ENCODE data around the gene MB21D2.

Gene MB21D2

DNA sequence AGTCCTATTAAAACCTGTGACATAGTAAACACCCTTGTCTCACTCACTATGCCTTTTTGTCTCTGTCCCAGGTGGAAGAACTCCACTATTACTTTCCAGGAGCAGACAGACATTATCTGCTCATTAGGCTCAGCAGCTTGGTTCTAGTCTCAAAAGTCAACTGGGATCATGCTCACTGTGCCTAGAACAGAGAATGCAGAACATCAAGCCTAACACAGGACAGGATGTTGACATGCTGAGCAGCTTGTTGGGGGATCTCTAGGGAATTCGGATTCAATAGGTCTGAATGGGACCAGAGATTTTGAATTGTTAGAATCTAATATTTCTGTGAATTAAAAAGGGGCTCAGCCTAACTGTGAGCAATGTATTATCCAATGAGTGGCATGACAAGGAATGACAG lies 6.4 kb downstream of the MB21D2 start:
- no peak for DNase-seq (ENCODE audit: low read depth)
- in situ Hi-C loops (cut with HindIII; ENCODE audit: low sequenced_read_pairs): no loop called here
- H3K4me3 ChIP-seq (ENCODE audit: low read depth, low read length): no peak overlapping the region
- TF ChIP-seq, protein P1, sequence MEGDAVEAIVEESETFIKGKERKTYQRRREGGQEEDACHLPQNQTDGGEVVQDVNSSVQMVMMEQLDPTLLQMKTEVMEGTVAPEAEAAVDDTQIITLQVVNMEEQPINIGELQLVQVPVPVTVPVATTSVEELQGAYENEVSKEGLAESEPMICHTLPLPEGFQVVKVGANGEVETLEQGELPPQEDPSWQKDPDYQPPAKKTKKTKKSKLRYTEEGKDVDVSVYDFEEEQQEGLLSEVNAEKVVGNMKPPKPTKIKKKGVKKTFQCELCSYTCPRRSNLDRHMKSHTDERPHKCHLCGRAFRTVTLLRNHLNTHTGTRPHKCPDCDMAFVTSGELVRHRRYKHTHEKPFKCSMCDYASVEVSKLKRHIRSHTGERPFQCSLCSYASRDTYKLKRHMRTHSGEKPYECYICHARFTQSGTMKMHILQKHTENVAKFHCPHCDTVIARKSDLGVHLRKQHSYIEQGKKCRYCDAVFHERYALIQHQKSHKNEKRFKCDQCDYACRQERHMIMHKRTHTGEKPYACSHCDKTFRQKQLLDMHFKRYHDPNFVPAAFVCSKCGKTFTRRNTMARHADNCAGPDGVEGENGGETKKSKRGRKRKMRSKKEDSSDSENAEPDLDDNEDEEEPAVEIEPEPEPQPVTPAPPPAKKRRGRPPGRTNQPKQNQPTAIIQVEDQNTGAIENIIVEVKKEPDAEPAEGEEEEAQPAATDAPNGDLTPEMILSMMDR (IDR thresholded peaks at IDR 0.05; ENCODE audit: low read depth, low read length, missing control alignments): no peak

- in situ Hi-C loops (cut with HindIII; ENCODE audit: low sequenced_read_pairs): no loop called here
Measured at GRCh38 chr3:192907784-192908183, 9.9 kb downstream of the MB21D2 start.

DNA sequence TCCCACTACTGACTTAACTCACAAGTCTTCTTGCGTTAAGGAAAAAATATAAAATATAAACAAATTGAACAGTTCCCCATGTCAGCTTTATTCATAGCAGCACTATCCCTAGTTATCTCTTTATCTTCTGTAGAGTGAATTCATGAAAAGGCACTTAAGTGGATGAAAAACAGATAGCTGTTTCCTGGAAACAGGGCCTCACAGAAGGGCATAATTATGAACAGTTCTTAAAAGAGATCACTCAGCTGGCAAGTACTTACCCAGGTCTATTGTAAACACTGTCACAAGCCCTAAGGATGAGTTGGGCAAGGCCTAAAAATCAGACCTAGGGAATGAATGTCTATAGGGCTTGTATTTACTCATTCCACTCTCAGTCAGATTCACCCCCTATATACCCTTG lies 10.7 kb downstream of the MB21D2 start:
- no peak for DNase-seq (ENCODE audit: low read depth)
- TF ChIP-seq, protein P1 (IDR thresholded peaks at IDR 0.05; ENCODE audit: low read depth, low read length, missing control alignments): no peak
- in situ Hi-C loops (cut with HindIII; ENCODE audit: low sequenced_read_pairs): no loop called here

More at GRCh38 chr3:192907784-192908183, 9.9 kb downstream of the MB21D2 start:
- no peak overlapping the region for H3K4me3 ChIP-seq (ENCODE audit: low read depth, low read length)
- TF ChIP-seq, protein P1 (IDR thresholded peaks at IDR 0.05; ENCODE audit: low read depth, low read length, missing control alignments): no peak
- DNase-seq (ENCODE audit: low read depth): no peak

DNA sequence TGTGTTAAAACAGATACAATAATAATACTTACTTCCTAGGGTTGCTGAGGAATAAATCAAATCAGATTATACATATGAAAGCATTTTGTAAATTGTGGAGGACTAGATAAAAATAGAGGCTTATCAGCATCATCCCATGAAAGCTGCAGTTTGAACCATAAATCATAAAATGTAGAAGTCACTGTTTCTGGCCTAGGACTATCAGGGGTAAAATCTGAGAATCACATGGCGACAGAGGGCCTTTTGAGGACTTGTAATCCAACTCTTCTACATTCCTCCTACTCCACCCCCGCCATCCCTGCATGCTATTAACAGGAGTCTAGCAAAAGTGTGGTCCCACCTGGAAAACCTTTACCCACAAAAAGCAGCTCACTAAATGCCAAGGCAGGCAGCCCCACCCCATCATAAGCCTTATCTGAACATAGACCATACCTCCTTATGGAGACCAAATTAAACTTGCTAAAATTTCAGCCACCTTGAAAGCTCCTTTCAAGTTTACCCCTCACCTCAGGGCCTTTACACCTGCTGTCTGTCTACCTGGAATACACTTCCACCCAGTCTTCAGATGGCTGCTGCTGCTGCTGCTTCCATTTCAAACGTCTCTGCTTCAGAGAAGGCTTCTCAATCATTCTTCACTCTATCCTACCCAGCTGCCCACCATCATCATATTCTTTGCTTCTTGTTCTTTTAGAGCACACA lies 11.5 kb downstream of the MB21D2 start:
- no peak for DNase-seq (ENCODE audit: low read depth)
- TF ChIP-seq, protein P1 (IDR thresholded peaks at IDR 0.05; ENCODE audit: low read depth, low read length, missing control alignments): no peak
- in situ Hi-C loops (cut with HindIII; ENCODE audit: low sequenced_read_pairs): no loop called here
- H3K4me3 ChIP-seq (ENCODE audit: low read depth, low read length): no peak overlapping the region

More for the DNA sequence above, 10.7 kb downstream of the MB21D2 start:
- no peak overlapping the region for H3K4me3 ChIP-seq (ENCODE audit: low read depth, low read length)

DNA sequence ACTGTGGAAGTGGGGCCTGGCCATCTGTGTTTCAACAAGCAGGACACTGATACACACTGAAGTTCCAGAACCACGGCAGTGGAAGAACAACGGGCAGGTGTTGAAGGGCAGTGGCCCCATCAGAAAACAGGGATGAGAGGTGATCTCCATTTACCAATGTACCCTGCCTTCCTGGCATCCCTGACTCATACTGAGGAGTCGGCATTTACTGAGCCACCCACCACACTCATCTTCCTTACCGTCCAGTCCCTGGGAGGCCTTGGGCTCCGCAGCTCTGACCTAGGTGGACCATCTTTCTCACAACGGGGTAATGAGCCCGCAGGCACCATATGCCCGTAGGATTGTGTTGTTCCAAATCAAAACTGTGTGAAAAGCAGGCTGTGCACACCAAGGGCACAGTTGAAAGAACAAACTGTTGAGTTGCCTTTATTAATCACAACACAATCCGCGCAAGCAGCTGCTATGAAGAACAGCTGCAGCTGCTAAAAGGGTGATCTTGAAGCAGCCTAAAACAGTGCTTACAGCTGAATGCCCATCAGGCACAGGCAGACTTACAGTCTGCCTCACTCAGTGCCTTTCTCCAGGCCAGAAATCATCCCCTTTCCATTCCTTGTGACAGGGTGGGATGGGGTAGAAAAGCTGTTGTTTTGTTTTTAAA lies 12.9 kb downstream of the MB21D2 start:
- DNase-seq (ENCODE audit: low read depth): no peak
- TF ChIP-seq, protein P1 (IDR thresholded peaks at IDR 0.05; ENCODE audit: low read depth, low read length, missing control alignments): no peak
- H3K4me3 ChIP-seq (ENCODE audit: low read depth, low read length): no peak overlapping the region
- in situ Hi-C loops (cut with HindIII; ENCODE audit: low sequenced_read_pairs): no loop called here

DNA sequence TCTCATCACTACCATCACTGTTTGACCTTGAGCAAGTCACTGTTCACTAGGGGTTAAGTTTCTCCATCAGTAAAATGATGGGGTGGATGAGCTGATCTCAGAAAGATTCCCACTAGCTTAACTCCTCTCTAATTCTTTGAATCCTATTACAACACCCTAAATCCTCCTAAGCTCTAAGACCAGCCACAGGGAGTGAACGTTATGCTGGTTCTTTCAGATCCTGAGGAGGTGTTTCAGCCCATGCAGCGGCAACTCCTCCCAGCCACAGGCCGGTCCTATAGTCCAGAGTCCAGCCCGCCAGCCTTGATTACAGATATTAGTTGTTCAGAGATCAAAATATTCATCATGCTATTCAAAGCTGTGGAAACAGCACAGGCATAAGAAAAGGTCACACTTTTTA lies 15.1 kb downstream of the MB21D2 start:
- H3K4me3 ChIP-seq (ENCODE audit: low read depth, low read length): no peak overlapping the region
- in situ Hi-C loops (cut with HindIII; ENCODE audit: low sequenced_read_pairs): no loop called here
- TF ChIP-seq, protein P1 (IDR thresholded peaks at IDR 0.05; ENCODE audit: low read depth, low read length, missing control alignments): no peak
- no peak for DNase-seq (ENCODE audit: low read depth)

Data from astrocyte of the cerebellum (primary cell).